ENCODE measurements around the gene BARX1.

DNA sequence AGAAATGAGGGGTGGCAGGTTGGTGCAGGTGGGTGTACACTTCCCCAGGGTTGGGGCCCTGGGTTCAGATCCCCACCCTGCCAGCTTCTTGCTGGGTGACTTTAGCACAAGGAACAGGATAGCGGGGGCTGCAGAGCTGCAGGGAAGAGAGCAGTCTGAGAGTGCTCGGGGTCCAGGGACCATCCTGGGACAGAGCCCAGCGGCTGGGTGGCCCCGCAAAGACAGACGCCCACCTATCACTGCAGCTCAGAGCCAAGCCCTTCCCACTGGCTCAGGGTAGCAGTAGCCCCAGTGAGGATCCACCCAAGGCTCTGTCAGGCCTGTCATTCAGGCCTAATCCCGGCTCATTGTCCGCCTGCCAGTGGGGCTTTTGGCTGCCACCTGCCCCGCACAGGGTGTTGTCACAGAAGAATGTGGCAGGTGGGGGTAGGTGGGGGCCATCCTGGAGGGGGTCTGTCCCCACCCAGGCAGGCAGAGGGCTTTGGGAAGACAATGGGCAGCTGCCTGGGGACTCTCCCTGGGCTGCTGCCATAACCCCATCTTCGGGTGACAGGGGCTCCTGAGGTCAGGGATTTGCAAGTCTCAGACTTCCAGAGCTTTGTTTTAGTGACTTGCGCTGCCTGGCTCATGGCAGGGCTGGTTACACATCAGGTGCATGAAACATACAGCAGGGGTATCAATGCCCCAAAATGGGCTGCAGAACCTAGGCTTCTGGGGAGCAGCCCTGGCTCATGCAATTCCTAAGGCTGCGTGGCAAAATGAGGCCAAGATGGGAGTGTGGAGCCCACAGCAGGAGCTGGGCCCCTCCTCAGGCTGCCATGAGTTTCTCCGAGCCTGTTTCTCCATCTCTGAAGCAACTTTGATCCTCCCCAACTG lies 52.1 kb downstream of the BARX1 start:
- TF ChIP-seq POLR2A (IDR thresholded peaks at IDR 0.05; ENCODE audit: low read length), result no peak
- no peak for TF ChIP-seq GATA1 (IDR thresholded peaks at IDR 0.05; ENCODE audit: low read depth, low read length)

Measured in erythroblast (primary cell).